Activated CD8-positive, alpha-beta T cell treated with anti-CD3 and anti-CD28 coated beads for 36 hours (primary cell): Measurements from ENCODE around the gene COL5A3. TPM values are rescaled to one million over a fixed set of nuclear protein-coding genes. Genes with fewer than 3 reads are reported as not detected.

Experiments
- ATAC-seq: fragments of 200-7000 bp; cut with Tn5 transposase; one replicate; pipeline ENCODE4 v1.10.0; 2021; ENCODE audit warnings: mild to moderate bottlenecking, moderate library complexity
- CTCF ChIA-PET: fragments of 350-600 bp; sonication (Branson Sonifier 250); formaldehyde crosslinking; loops from one replicate; lab custom pipeline; 2021; ENCODE audit warnings: antibody characterized with exemption; lab: Charles Lee
- POLR2A ChIA-PET: fragments of 350-600 bp; sonication (Branson Sonifier 250); formaldehyde crosslinking; loops from one replicate; lab custom pipeline; 2021; ENCODE audit warnings: antibody characterized with exemption; lab: Charles Lee
- DNase-seq: peaks from one replicate; pipeline ENCODE4 v3.0.0-alpha.2; 2020
- H3K27ac Mint-ChIP-seq: one replicate; pipeline ENCODE4 v1.8.0; 2021; ENCODE audit warnings: mild to moderate bottlenecking, mixed read lengths
- H3K27me3 Mint-ChIP-seq: one replicate; pipeline ENCODE4 v1.8.0; 2021; ENCODE audit warnings: mixed read lengths
- H3K36me3 Mint-ChIP-seq: one replicate; pipeline ENCODE4 v1.8.0; 2021; ENCODE audit warnings: low read depth, mixed read lengths
- H3K4me1 Mint-ChIP-seq: one replicate; pipeline ENCODE4 v1.8.0; 2021; ENCODE audit warnings: low read depth, mixed read lengths
- H3K4me3 Mint-ChIP-seq: one replicate; pipeline ENCODE4 v1.8.0; 2021; ENCODE audit warnings: mild to moderate bottlenecking, moderate library complexity, mixed read lengths
- H3K9me3 Mint-ChIP-seq: one replicate; pipeline ENCODE4 v1.8.0; 2021; ENCODE audit warnings: mixed read lengths
- intact Hi-C: fragments of 100-400 bp; cut with micrococcal nuclease; formaldehyde crosslinking; loops from one replicate; pipeline ENCODE4 v1.10.0; 2022
- total RNA-seq, 2 experiments: library from RNA; stranded (reverse); gene quantifications; one replicate each; pipeline ENCODE4 v1.2.3, GENCODE V29; 2021
- TF ChIP-seq, protein P1 (sequence below): fragments of 200-600 bp; IDR thresholded peaks from one replicate; pipeline ENCODE4 v1.8.0; 2022; ENCODE audit warnings: antibody characterized with exemption, mild to moderate bottlenecking

The COL5A3 gene
- total RNA-seq, 2 experiments from 2014 or later = 2.7 to 2.8 TPM

DNA sequence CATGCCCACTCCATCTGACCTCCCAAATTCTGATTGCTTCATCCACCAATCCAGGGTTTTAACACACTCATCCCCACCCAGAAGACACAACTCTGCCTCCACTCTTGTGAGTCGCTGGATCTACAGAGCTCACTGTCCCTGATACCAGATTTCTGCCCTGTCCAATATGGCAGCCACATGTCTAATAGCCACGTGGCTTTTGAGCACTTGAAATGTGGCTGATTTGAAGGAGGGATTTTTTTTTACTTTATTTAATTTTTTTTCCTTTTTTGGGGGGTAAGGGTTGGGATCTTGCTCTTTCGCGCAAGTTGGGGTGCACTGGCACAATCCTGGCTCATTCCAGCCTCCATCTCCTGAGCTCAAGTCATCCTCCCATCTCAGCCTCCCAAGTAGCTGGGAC lies 49.2 kb downstream of the COL5A3 start:
- H3K9me3 Mint-ChIP-seq = no peaks in the 10 kb centered on the region
- peaks cover 21% of the 10 kb centered on the region for H3K27me3 Mint-ChIP-seq
- no peak overlapping the region for H3K27ac Mint-ChIP-seq
- intact Hi-C loops = no loop called here
- ATAC-seq (no peak), DNase-seq (no peak)
- no peaks in the 10 kb centered on the region for H3K36me3 Mint-ChIP-seq
- TF ChIP-seq, protein P1, sequence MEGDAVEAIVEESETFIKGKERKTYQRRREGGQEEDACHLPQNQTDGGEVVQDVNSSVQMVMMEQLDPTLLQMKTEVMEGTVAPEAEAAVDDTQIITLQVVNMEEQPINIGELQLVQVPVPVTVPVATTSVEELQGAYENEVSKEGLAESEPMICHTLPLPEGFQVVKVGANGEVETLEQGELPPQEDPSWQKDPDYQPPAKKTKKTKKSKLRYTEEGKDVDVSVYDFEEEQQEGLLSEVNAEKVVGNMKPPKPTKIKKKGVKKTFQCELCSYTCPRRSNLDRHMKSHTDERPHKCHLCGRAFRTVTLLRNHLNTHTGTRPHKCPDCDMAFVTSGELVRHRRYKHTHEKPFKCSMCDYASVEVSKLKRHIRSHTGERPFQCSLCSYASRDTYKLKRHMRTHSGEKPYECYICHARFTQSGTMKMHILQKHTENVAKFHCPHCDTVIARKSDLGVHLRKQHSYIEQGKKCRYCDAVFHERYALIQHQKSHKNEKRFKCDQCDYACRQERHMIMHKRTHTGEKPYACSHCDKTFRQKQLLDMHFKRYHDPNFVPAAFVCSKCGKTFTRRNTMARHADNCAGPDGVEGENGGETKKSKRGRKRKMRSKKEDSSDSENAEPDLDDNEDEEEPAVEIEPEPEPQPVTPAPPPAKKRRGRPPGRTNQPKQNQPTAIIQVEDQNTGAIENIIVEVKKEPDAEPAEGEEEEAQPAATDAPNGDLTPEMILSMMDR = no peak
- ChIA-PET CTCF (interaction anchor here (1.5 to 3.1 kb wide), 2 partner anchors 33 to 66 kb away, joined by 5 to 11 read pairs; no protein-coding TSS in a partner anchor), POLR2A (no interaction called here)
- no peaks in the 10 kb centered on the region for H3K4me1 Mint-ChIP-seq
- H3K4me3 Mint-ChIP-seq = no peak overlapping the region

DNA sequence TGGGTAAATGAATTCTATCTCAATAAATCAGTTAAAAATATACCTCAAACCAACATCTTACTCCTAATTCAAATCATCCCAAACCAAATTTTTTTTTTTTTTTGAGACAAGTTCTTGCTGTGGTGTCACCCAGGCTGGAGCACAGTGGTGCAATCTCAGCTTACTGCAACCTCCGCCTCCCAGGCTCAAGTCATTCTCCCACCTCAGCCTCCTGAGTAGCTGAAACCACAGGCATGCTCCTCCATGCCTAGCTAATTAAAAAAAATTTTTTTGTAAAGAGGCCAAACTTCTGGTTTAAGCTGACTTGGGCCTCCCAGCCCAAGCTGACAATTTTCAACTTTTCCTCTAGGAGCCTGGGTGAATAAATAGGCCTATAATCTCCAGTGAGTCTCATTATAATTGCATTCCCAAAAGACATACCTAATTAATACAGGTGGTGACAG lies 51.9 kb downstream of the COL5A3 start:
- ChIA-PET CTCF (interaction anchor here (1.0 to 1.6 kb wide), 3 partner anchors 27 to 69 kb away, joined by 3 to 7 read pairs (median 4); no protein-coding TSS in a partner anchor), POLR2A (no interaction called here)
- no peak for ATAC-seq
- Mint-ChIP-seq H3K4me3 (no peak overlapping the region), H3K9me3 (no peaks in the 10 kb centered on the region), H3K36me3 (no peaks in the 10 kb centered on the region), H3K27me3 (peaks cover 15% of the 10 kb centered on the region), H3K4me1 (no peaks in the 10 kb centered on the region), H3K27ac (no peak overlapping the region)
- no peak for DNase-seq
- TF ChIP-seq, protein P1 = no peak
- intact Hi-C loops = no loop called here

DNA sequence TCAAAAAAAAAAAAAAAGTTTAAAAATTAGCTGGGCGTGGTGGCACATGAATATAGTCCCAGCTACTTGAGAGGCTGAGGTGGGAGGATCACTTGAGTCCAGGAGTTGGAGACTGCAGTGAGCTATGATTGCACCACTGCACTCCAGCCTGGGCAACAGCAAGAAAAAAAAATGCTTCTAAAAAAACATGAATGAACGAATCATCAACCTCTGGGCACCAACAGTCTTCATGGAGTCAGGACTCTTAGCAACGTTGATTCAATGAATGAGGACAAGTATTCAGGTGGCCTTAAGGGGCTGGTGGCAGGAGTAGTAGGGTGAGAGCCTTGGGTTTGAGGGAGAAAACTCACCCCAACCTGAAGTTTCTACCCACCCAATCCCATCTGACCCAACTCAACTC lies 53.3 kb downstream of the COL5A3 start:
- Mint-ChIP-seq H3K4me3 (no peak overlapping the region), H3K9me3 (no peaks in the 10 kb centered on the region), H3K36me3 (no peaks in the 10 kb centered on the region), H3K27me3 (peaks cover 7% of the 10 kb centered on the region), H3K4me1 (no peaks in the 10 kb centered on the region), H3K27ac (no peak overlapping the region)
- ATAC-seq = no peak
- intact Hi-C loops = no loop called here
- ChIA-PET CTCF (interaction anchor here (1.2 kb wide), 1 partner anchor 71 kb away, joined by 4 read pairs; no protein-coding TSS in a partner anchor), POLR2A (no interaction called here)
- TF ChIP-seq, protein P1 = no peak
- DNase-seq = no peak

DNA sequence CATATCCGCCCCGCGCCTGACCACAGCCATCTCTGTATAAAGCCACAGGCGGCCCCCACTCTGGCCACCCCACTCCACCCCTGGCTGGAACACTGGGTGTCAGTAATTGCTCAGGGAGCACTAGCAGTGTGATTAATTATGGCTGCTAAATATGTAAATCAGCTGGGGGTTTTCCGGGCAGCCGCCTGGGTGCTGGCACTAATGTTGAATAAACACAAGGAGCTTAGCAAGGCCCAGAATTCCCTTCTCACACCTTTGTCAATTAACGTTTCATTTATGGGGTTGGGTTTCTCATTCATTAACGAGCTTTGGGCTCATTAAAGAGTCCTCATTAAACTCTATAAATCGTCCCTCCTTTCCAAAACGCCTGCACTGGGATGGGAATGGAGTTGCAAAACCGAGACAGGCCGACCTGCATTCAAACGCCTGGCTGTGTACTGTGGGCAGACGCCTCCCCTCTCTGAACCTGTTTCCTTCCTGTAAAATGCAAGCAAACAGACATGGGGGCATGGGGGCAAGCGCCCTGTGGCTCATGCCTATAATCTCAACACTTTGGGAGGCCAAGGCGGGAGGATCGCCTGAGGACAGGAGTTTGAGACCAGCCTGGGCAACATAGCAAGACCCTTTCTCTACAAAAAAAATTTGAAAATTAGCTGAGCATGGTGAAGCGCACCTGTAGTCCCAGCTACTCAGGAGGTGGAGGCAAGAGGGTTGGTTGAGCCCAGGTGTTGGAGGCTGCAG lies 56.3 kb downstream of the COL5A3 start:
- DNase-seq (no peak), ATAC-seq (no peak)
- TF ChIP-seq, protein P1 = no peak
- Mint-ChIP-seq H3K27me3 (peaks cover 3% of the 10 kb centered on the region), H3K36me3 (no peaks in the 10 kb centered on the region), H3K4me3 (no peak overlapping the region), H3K9me3 (no peaks in the 10 kb centered on the region), H3K4me1 (no peaks in the 10 kb centered on the region), H3K27ac (no peak overlapping the region)
- ChIA-PET POLR2A (no interaction called here), CTCF (interaction anchor here (1.2 to 2.9 kb wide), 2 partner anchors 46 to 74 kb away, joined by 7 to 10 read pairs; no protein-coding TSS in a partner anchor)
- intact Hi-C loops = no loop called here

DNA sequence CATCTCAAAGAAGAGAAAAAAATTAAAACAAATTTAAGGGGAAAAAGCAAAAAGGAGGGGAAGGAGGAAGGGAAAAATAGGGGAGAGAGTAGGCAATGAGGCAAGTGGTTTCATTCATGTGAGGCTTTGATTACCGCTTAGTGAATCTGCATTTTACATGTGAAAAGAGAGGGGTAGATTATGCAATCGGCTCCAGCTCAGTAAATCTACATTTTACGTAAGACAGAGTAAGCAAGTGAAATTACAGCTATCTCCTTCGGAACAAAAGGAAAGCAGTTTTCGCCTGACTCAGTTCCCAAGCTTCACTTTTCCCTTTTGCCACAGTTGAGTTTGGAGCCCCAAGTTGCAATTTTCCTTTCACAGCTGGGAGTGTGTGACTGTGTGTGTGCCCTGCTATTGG lies 58.0 kb downstream of the COL5A3 start:
- TF ChIP-seq, protein P1 = no peak
- ATAC-seq = no peak
- no peak for DNase-seq
- H3K27ac Mint-ChIP-seq = no peak overlapping the region
- no peaks in the 10 kb centered on the region for H3K4me1 Mint-ChIP-seq
- H3K9me3 Mint-ChIP-seq = no peaks in the 10 kb centered on the region
- intact Hi-C loops = no loop called here
- H3K4me3 Mint-ChIP-seq = no peak overlapping the region
- POLR2A ChIA-PET = interaction anchor here (0.6 kb wide), 1 partner anchor 146 kb away, joined by 4 read pairs; no protein-coding TSS in a partner anchor
- CTCF ChIA-PET = no interaction called here
- H3K27me3 Mint-ChIP-seq = peaks cover 3% of the 10 kb centered on the region
- no peaks in the 10 kb centered on the region for H3K36me3 Mint-ChIP-seq
